HepG2 (cell line): ENCODE measurements around the gene ACAD8. TPM values are rescaled to one million over a fixed set of nuclear protein-coding genes. Genes with fewer than 3 reads are reported as not detected.
"Not testable (repeated sequence)": the region's sequence is repeated elsewhere in the genome, so short reads cannot be mapped to it uniquely, and the experiment has no call there.

Experiments
- ATAC-seq: fragments of 200-7000 bp; cut with Tn5 transposase; 3 replicates; pipeline ENCODE4 v1.9.1; 2020; ENCODE audit warnings: mild to moderate bottlenecking, moderate library complexity
- BruUV-seq: library from RNA; stranded (reverse); fragments of 400-500 nt; replicated peaks from 2 replicates; lab custom pipeline; 2021; lab: Mats Ljungman, UMichigan
- CTCF ChIA-PET: fragments of 300-600 bp; formaldehyde crosslinking; extraction: SDS; loops from one replicate; lab custom pipeline; 2021; ENCODE audit warnings: low total read pairs, inconsistent platforms, low intra/inter-chr PET ratio; lab: Yijun Ruan, JAX
- POLR2A ChIA-PET: fragments of 350-600 bp; sonication (Branson Sonifier 250); formaldehyde crosslinking; loops from one replicate; lab custom pipeline; 2020; ENCODE audit warnings: antibody characterized with exemption, inconsistent platforms; lab: Yijun Ruan, JAX
- DNase-seq: peaks from one replicate; pipeline ENCODE4 v3.0.0-alpha.2; 2015; ENCODE audit warnings: low spot score
- FAIRE-seq: peaks from 3 replicates; lab custom pipeline; 2011; peaks lifted over from hg19 to GRCh38; lab: Jason Lieb, UNC
- H2AFZ ChIP-seq: one replicate; pipeline ENCODE4 v1.6.1; 2011; ENCODE audit warnings: low read length, inconsistent platforms
- H3K27ac ChIP-seq: fragments of 300-600 bp; 3 replicates; pipeline ENCODE4 v1.8.0; 2011; ENCODE audit warnings: mixed run types, mild to moderate bottlenecking, mixed read lengths, low read length, inconsistent platforms; ENCODE audit not compliant: insufficient read depth; ENCODE audit errors: extremely low read length
- H3K27me3 ChIP-seq, 2 experiments: fragments of 200-600 bp in 1 of 2; 2 replicates in 1 of 2; 3 replicates in 1 of 2; pipeline versions ENCODE4 v1.6.0 to v1.8.0; 2011; ENCODE audit warnings: low read length in 2 of 2, mild to moderate bottlenecking in 2 of 2, moderate library complexity in 2 of 2, inconsistent platforms in 1 of 2; ENCODE audit not compliant: insufficient read depth in 2 of 2, control insufficient read depth in 1 of 2
- H3K36me3 ChIP-seq, 2 experiments: fragments of 200-600 bp in 1 of 2; replicated peaks in 1 of 2; 2 replicates in 1 of 2; 3 replicates in 1 of 2; pipeline versions ENCODE4 v1.5.1 to v1.8.0; 2011; ENCODE audit warnings: low read length in 2 of 2, inconsistent platforms in 1 of 2; ENCODE audit not compliant: insufficient read depth in 2 of 2, control insufficient read depth in 1 of 2
- H3K4me1 ChIP-seq: 2 replicates; pipeline ENCODE4 v1.5.1; 2012; ENCODE audit warnings: low read length, inconsistent platforms; ENCODE audit not compliant: insufficient read depth
- H3K4me2 ChIP-seq: 2 replicates; pipeline ENCODE4 v1.6.0; 2011; ENCODE audit warnings: low read depth, low read length, inconsistent platforms
- H3K4me3 ChIP-seq, 3 experiments: fragments of 200-600 bp in 1 of 3; sonication (generic), shearing (Covaris generic) in 1 of 3; replicated peaks in 1 of 3; 2 replicates each; pipeline ENCODE4 v1.5.1; 2011 to 2016; ENCODE audit warnings: low read length in 3 of 3, inconsistent platforms in 2 of 3, low read depth in 2 of 3, mild to moderate bottlenecking in 2 of 3, control low read depth in 1 of 3, mixed read lengths in 1 of 3; ENCODE audit not compliant: insufficient read depth in 1 of 3
- H3K79me2 ChIP-seq: one replicate; pipeline ENCODE4 v1.6.1; 2011; ENCODE audit warnings: low read length, inconsistent platforms; ENCODE audit not compliant: insufficient read depth
- H3K9ac ChIP-seq: 2 replicates; pipeline ENCODE4 v1.6.0; 2011; ENCODE audit warnings: mild to moderate bottlenecking, low read depth, low read length, inconsistent platforms; ENCODE audit not compliant: insufficient read depth
- H3K9me3 ChIP-seq: 2 replicates; pipeline ENCODE4 v1.5.1; 2012; ENCODE audit warnings: mild to moderate bottlenecking, low read length
- H4K20me1 ChIP-seq: 2 replicates; pipeline ENCODE4 v1.6.0; 2011; ENCODE audit warnings: inconsistent platforms, mild to moderate bottlenecking, low read length, moderate library complexity; ENCODE audit not compliant: insufficient read depth
- EHMT2 ChIP-seq: fragments of 200-600 bp; sonication (generic); IDR thresholded peaks from 2 replicates; pipeline ENCODE4 v1.7.0; 2017; ENCODE audit warnings: antibody characterized with exemption, low read depth, low read length, borderline replicate concordance
- MZF1 ChIP-seq: sonication (generic); formaldehyde crosslinking; IDR thresholded peaks from 2 replicates; pipeline ENCODE4 v1.8.1; 2023; ENCODE audit warnings: mild to moderate bottlenecking, missing genetic modification reagents, borderline replicate concordance
- NR2F2 ChIP-seq: IDR thresholded peaks from 2 replicates; pipeline ENCODE4 v1.6.1; 2012; ENCODE audit warnings: low read depth, inconsistent platforms, borderline replicate concordance
- REST ChIP-seq, 2 experiments: IDR thresholded peaks; 2 replicates each; pipeline ENCODE4 v1.6.1; 2011 to 2012; ENCODE audit warnings: low read length in 2 of 2, borderline replicate concordance in 1 of 2, low read depth in 1 of 2, mild to moderate bottlenecking in 1 of 2, moderate library complexity in 1 of 2
- SP5 ChIP-seq: IDR thresholded peaks from 2 replicates; pipeline ENCODE4 v1.6.1; 2016; ENCODE audit warnings: low read depth, borderline replicate concordance
- ZNF3 ChIP-seq: IDR thresholded peaks from 2 replicates; pipeline ENCODE4 v1.7.0; 2017; ENCODE audit warnings: inconsistent platforms
- ZNF331 ChIP-seq: sonication (generic); formaldehyde crosslinking; IDR thresholded peaks from 2 replicates; pipeline ENCODE4 v1.4.0; 2020; ENCODE audit warnings: missing genetic modification reagents
- ZNF362 ChIP-seq: sonication (generic); formaldehyde crosslinking; IDR thresholded peaks from 2 replicates; pipeline ENCODE4 v1.4.0; 2020; ENCODE audit warnings: missing genetic modification reagents, mild to moderate bottlenecking, borderline replicate concordance
- ZNF580 ChIP-seq: IDR thresholded peaks from 2 replicates; pipeline ENCODE4 v1.6.1; 2016; ENCODE audit warnings: low read depth, borderline replicate concordance
- ZNF616 ChIP-seq: sonication (generic); formaldehyde crosslinking; IDR thresholded peaks from 2 replicates; pipeline ENCODE4 v1.5.0; 2020; ENCODE audit warnings: low read depth, mild to moderate bottlenecking, missing genetic modification reagents
- ZNF790 ChIP-seq: sonication (generic); formaldehyde crosslinking; IDR thresholded peaks from 2 replicates; pipeline ENCODE4 v1.8.0; 2022; ENCODE audit warnings: missing genetic modification reagents, mild to moderate bottlenecking, borderline replicate concordance
- whole genome bisulfite sequencing: methylation state at CpG from one replicate; pipeline ENCODE4 v1.1.6; 2017; ENCODE audit warnings: low lambda C conversion rate; 5-methylcytosine and 5-hydroxymethylcytosine counted together
- in situ Hi-C: cut with HindIII; loops from 2 replicates; pipeline ENCODE4 v1.10.0; 2017; ENCODE audit warnings: low pct_unique_long_range_greater_than_20kb; ENCODE audit not compliant: extremely low pct_ligation_motif_present
- intact Hi-C: fragments of 100-400 bp; cut with micrococcal nuclease; formaldehyde crosslinking; loops from one replicate; pipeline ENCODE4 v1.10.0; 2022; ENCODE audit not compliant: unreplicated experiment
- polyA plus RNA-seq, 8 experiments: library from polyadenylated mRNA; depleted of rRNA in 3 of 8; stranded (reverse) in 7 of 8; unstranded in 1 of 8; fragments of >200 nt; fragmentation: Illumina TruSeq in 4 of 8; extraction: Trizol in 4 of 8; gene quantifications; 2 replicates each; pipeline versions ENCODE4 v1.2.1 to v1.2.3, GENCODE V29; 2011 to 2016; ENCODE audit warnings: low read depth in 4 of 8, missing spikeins in 1 of 8, mixed read lengths in 1 of 8; ENCODE audit not compliant: insufficient read depth in 1 of 8
- total RNA-seq, 5 experiments: library from RNA; depleted of rRNA; stranded (reverse); fragments of >200 nt; fragmentation: Illumina TruSeq; extraction: Trizol; gene quantifications; 2 replicates each; pipeline ENCODE4 v1.2.3, GENCODE V29; 2016; ENCODE audit warnings: low read depth in 1 of 5

Gene ACAD8
- total and polyA plus RNA-seq, 2 of the 13 experiments (the other 11 are each of a cell fraction or from before 2014, with no cell fraction given) = 13.5 to 20.3 TPM

GRCh38 chr11:134254433-134255183 is 1.2 kb downstream of the ACAD8 start (continued):
- no peak for TF ChIP-seq ZNF580
- TF ChIP-seq, all 625 proteins: peak for 0

- peaks cover 24% of the 10 kb centered on the region for H3K4me1 ChIP-seq
- H3K36me3 ChIP-seq = peaks cover 6 to 34% of the 10 kb centered on the region in 2 experiments; a peak in 3 of 5 replicates
- CTCF ChIA-PET, H3K9me3 ChIP-seq, in situ Hi-C loops, H3K27ac ChIP-seq, POLR2A ChIA-PET, H3K9ac ChIP-seq, H4K20me1 ChIP-seq, BruUV-seq, H3K4me2 ChIP-seq, H3K27me3 ChIP-seq, ATAC-seq, H2AFZ ChIP-seq, H3K4me3 ChIP-seq, FAIRE-seq, intact Hi-C loops, DNase-seq: not testable (repeated sequence)
- WGBS = 96% methylated on average over 5 of the region's 5 CpGs
- H3K79me2 ChIP-seq = peaks cover 21% of the 10 kb centered on the region
These were observed 1.8 kb downstream of the ACAD8 start for GRCh38 chr11:134255184-134255561.

GRCh38 chr11:134257101-134257500 is 3.7 kb downstream of the ACAD8 start:
- FAIRE-seq (no peak), DNase-seq (no peak), ATAC-seq (no peak)
- Histone ChIP-seq H3K27ac (no peak overlapping the region), H3K9ac (no peak overlapping the region), H3K4me2 (no peak overlapping the region), H3K4me3 (no peak overlapping the region), H3K9me3 (no peaks in the 10 kb centered on the region), H3K27me3 (no peaks in the 10 kb centered on the region), H3K36me3 (peaks cover 8 to 42% of the 10 kb centered on the region in 2 experiments; a peak in 4 of 5 replicates), H2AFZ (no peak overlapping the region), H3K79me2 (peaks cover 18% of the 10 kb centered on the region), H4K20me1 (no peaks in the 10 kb centered on the region), H3K4me1 (peaks cover 17% of the 10 kb centered on the region)
- ChIA-PET POLR2A (no interaction called here), CTCF (no interaction called here)
- BruUV-seq = no TSS peak
- intact Hi-C loops (no loop called here), in situ Hi-C loops (no loop called here)
- 92% methylated on average over 11 of the region's 11 CpGs for WGBS
- TF ChIP-seq NR2F2 (no peak), ZNF362 (CRISPR knock-in tag) (no peak), REST (IDR thresholded peaks at IDR 0.05; ENCODE audit: borderline replicate concordance in 1 of 2, low read depth in 1 of 2, low read length in 2 of 2) (no peak), ZNF331 (CRISPR knock-in tag) (no peak), SP5 (CRISPR knock-in tag) (no peak), EHMT2 (no peak), ZNF3 (no peak), ZNF790 (CRISPR knock-in tag) (no peak), MZF1 (CRISPR knock-in tag) (no peak), ZNF616 (CRISPR knock-in tag) (no peak)
